Measurements from ENCODE around the gene USP26.

GRCh38 chrX:132983496-132983895 lies 113.4 kb downstream of the USP26 start:
- TF ChIP-seq CTCF (IDR thresholded peaks at IDR 0.05) (no peak), POLR2A (IDR thresholded peaks at IDR 0.05) (no peak)
